Measurements from ENCODE around the gene UBE2V1.
A peak's percentile ranks its signal among the peaks of the same experiment; 100 is the strongest.

UBE2V1 gene

DNA sequence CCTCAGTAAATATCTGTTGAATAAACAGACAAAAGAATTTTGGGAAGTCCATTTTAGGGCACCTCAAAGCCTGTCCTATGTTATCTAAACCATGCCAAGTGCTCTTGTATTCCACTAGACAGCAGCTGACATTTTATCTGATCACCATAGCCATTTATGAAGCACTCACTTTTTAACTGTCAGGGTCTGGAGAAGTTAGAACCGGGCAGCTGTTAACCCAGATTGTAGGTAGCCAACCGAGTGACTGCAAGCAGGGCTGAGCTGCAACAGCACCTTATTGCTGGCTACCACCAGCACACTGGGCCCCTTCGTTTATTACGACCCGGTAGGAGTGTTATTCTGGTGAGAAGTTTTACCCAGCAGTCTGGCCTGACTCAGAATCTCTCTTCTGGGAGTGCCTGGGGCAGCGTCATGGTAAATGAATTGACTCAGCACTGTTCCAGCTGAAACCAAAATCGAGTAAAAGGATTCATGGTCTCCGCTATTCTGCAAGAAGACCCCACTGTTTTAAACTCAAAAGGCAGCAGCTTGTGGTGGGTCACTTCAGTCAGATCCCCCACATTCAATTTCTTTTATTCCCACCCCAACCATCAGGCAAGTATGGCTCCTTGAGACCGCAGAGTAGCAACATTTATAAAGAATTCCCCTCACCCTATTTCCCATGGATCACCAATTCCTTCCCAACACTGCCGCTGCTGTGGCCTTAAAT, 1.7 kb downstream of the UBE2V1 start:
- TF ChIP-seq, protein P1, sequence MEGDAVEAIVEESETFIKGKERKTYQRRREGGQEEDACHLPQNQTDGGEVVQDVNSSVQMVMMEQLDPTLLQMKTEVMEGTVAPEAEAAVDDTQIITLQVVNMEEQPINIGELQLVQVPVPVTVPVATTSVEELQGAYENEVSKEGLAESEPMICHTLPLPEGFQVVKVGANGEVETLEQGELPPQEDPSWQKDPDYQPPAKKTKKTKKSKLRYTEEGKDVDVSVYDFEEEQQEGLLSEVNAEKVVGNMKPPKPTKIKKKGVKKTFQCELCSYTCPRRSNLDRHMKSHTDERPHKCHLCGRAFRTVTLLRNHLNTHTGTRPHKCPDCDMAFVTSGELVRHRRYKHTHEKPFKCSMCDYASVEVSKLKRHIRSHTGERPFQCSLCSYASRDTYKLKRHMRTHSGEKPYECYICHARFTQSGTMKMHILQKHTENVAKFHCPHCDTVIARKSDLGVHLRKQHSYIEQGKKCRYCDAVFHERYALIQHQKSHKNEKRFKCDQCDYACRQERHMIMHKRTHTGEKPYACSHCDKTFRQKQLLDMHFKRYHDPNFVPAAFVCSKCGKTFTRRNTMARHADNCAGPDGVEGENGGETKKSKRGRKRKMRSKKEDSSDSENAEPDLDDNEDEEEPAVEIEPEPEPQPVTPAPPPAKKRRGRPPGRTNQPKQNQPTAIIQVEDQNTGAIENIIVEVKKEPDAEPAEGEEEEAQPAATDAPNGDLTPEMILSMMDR (IDR thresholded peaks at IDR 0.05): no peak
- Histone ChIP-seq H3K36me3 (ENCODE audit: control insufficient read depth, insufficient read depth, low read length) (no peaks in the 10 kb centered on the region), H2AFZ (no peak overlapping the region), H3K4me2 (ENCODE audit: low read length) (peak overlapping the region; percentile 73), H3K9me3 (ENCODE audit: control insufficient read depth, low read length) (no peaks in the 10 kb centered on the region), H3K9ac (no peak overlapping the region), H3K27ac (peak overlapping the region; percentile 3), H3K79me2 (peaks cover 63% of the 10 kb centered on the region), H3K4me1 (peaks cover 26% of the 10 kb centered on the region), H3K27me3 (ENCODE audit: control insufficient read depth, insufficient read depth, low read length) (no peaks in the 10 kb centered on the region), H3K4me3 (ENCODE audit: low read depth, low read length) (peak overlapping the region; percentile 91)

GRCh38 chr20:50110141-50111047, 2.6 kb downstream of the UBE2V1 start:
- Histone ChIP-seq H3K79me2 (peaks cover 68% of the 10 kb centered on the region), H3K4me1 (peaks cover 21% of the 10 kb centered on the region), H2AFZ (no peak overlapping the region), H3K4me2 (ENCODE audit: low read length) (no peak overlapping the region), H3K36me3 (ENCODE audit: control insufficient read depth, insufficient read depth, low read length) (no peaks in the 10 kb centered on the region), H3K9ac (no peak overlapping the region), H3K4me3 (ENCODE audit: low read depth, low read length) (no peak overlapping the region), H3K27me3 (ENCODE audit: control insufficient read depth, insufficient read depth, low read length) (no peaks in the 10 kb centered on the region), H3K9me3 (ENCODE audit: control insufficient read depth, low read length) (no peaks in the 10 kb centered on the region), H3K27ac (no peak overlapping the region)
- TF ChIP-seq, protein P1 (IDR thresholded peaks at IDR 0.05): no peak

GRCh38 chr20:50108556-50109235, 4.3 kb downstream of the UBE2V1 start:
- H3K4me2 ChIP-seq (ENCODE audit: low read length): no peak overlapping the region
- H3K9me3 ChIP-seq (ENCODE audit: control insufficient read depth, low read length): no peaks in the 10 kb centered on the region
- H3K4me3 ChIP-seq (ENCODE audit: low read depth, low read length): no peak overlapping the region
- no peak overlapping the region for H2AFZ ChIP-seq
- peaks cover 71% of the 10 kb centered on the region for H3K79me2 ChIP-seq
- TF ChIP-seq, protein P1 (IDR thresholded peaks at IDR 0.05): no peak
- H3K27me3 ChIP-seq (ENCODE audit: control insufficient read depth, insufficient read depth, low read length): no peaks in the 10 kb centered on the region
- H3K9ac ChIP-seq: no peak overlapping the region
- no peaks in the 10 kb centered on the region for H3K36me3 ChIP-seq (ENCODE audit: control insufficient read depth, insufficient read depth, low read length)
- no peak overlapping the region for H3K27ac ChIP-seq
- peaks cover 17% of the 10 kb centered on the region for H3K4me1 ChIP-seq

DNA sequence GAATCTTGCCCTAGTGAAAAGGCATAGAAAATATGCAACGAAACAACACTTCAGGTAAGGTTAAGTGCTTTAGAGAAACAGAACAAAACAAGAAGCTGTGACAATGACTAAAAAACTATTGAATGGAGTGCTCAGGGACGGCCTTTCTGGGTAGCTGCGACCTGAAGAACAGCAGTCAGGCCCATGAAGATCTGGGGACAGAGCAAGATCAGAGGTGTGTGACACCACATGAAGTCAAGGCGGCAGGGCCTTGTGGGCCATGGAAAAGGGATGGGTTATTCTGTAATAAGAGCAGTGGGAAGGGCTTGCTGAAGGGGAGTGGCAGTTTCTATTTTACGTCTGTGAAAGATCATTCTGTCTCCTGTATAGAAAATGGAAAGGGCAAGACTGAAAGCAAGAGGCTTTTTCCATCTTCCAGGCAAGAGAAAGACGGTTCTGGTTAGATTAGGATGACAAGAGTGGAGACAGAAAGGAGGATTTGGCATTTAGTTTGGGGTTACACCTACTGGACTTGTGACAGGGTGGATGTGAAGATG, 5.1 kb downstream of the UBE2V1 start:
- H3K27ac ChIP-seq: no peak overlapping the region
- H3K9ac ChIP-seq: no peak overlapping the region
- H3K36me3 ChIP-seq (ENCODE audit: control insufficient read depth, insufficient read depth, low read length): no peaks in the 10 kb centered on the region
- TF ChIP-seq, protein P1 (IDR thresholded peaks at IDR 0.05): no peak
- no peaks in the 10 kb centered on the region for H3K27me3 ChIP-seq (ENCODE audit: control insufficient read depth, insufficient read depth, low read length)
- H3K4me1 ChIP-seq: peaks cover 17% of the 10 kb centered on the region
- no peak overlapping the region for H2AFZ ChIP-seq
- H3K4me3 ChIP-seq (ENCODE audit: low read depth, low read length): no peak overlapping the region
- peaks cover 76% of the 10 kb centered on the region for H3K79me2 ChIP-seq
- H3K4me2 ChIP-seq (ENCODE audit: low read length): no peak overlapping the region
- H3K9me3 ChIP-seq (ENCODE audit: control insufficient read depth, low read length): no peaks in the 10 kb centered on the region
